Activated CD8-positive, alpha-beta memory T cell treated with anti-CD3 and anti-CD28 coated beads, Interleukin-2, amount 50 U/mL, for 4 hours (primary cell): Measurements from ENCODE around the gene FMN1.

Experiments
- DNase-seq: peaks from one replicate; pipeline ENCODE4 v3.0.0-alpha.2; 2020

The FMN1 gene

DNA sequence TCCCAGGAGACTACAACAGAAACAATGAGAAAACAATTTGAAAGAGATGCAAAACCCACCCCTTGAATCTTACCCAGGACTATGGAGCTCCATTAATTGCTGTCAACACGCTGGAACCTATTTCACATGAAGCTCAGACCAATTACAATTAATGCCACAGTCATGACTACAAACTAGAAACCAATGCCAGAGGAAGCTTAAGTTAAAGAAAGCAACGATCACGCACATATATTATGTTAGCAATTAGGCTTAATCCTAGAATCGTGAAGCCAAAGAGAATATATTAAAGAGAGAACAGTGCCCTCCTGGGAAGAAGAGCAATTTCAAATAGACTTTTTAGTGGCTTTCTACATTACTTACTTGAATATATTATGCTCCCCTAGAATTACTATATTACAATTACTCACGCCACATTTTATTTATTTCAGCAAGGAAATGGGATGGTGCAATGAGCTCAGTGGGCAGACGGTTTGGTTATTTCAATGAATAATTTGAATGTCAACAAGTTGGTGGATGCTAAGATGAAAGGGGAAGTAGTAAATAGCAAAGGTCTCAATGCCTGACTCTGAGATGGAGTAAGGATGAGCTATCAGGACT, 351.2 kb downstream of the FMN1 start:
- DNase-seq: no peak

DNA sequence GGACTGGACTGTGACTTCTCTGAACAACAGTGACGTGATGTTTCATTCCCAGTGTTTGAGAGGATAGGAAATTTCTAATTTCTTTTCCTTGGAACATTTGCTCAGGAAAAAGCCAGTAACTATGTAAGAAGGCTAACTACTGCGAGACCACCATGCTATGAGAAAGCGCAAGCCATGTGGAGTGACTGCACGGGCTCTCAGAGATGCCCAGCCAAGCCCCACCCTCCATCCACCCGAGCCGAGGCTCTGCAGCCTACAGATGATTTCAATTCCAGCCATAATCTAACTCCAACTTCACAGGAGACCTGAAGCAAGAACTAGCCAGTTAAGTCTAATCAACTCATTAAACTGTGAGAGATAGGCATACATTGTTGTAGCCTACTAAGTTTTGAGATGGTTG, 352.4 kb downstream of the FMN1 start:
- no peak for DNase-seq

DNA sequence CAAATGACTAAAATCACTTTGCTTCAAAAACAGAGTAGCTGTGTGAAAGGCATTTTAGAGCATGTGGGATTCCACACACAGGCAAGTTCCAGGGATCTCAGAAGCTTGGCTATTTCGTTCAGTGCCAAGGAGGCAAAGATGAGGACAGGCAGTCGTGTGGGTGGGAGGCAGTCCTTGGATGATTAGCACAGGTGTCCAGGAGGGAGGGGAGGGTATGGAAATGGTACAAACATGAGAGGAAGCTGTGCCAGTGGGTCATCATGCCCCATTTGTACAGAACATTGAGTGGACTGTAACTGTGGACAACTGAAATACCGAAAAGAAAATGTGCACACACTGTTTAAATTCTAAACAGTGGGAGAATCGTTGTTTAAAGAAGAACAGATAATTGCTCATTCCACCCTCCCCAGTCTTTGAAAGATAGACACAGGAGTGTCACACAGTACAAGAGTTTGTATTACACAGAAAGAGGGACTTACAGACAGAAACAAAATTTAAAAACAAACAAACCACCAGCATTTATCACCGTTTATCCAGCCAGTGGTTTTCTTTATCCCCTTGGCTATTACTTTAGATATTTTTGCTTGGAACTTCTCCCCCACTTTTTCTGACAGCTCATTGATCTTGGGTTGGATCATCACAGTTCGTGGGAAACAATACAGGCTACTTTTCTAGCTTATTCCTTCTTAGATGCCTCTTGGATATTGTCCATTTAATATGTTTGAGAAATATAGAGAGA, 353.8 kb downstream of the FMN1 start:
- DNase-seq: no peak

DNA sequence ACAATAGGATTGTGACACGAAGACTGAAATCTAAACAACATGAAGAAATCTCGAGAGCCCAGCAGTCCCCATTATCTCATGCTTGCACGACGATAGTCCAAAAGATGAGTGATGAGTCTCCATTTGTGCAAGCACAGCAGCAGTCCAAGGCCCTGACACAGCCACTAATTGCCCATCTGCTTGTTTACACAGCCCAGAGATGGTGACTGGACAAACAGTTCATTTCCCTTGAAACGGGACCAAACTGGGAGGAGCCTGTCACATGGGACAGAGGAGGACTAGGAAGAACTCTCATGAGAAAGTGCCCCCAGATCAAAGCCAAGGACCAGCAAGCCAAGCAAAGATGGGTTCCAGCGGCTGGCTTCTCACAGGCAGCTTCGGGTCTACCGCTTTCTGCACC, 355.7 kb downstream of the FMN1 start:
- DNase-seq: no peak

DNA sequence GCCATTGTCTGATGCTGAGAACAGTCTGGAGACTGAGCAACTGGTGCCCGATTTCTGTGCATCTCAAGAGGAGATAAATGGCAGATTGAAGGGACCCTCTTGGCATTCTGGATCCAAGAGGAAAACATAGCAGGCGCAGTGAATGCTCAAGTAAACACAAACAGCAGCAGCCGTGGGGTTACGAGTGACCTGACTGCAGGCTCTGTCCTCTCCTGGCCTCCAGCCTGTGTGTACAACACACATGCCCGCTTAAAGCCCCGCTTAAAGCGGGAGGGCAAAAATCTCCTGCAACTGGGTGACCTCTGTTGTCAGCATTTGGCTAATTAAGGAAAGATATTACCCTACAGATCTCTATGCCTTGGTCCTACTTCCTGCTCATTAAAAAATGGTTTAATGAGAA, 356.2 kb downstream of the FMN1 start:
- no peak for DNase-seq

DNA sequence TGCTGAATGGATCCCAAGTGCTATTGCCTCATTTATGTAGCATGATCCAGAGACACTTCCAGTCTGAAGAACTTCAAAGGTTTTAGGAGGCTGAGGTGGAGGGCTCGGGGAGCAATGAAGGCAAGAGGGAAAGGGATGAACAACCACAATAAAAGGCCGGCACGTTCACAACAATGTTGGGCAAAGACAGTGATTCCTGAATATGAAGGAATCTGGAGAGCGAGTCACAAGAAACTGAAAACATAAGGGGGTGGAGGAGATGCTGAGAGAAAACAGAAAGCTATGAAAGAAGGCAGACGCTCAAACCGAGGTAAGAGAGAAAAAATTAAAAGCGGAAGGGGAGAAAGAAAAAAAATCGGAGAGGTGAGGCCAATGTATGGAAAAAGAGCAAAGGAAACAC, 356.6 kb downstream of the FMN1 start:
- DNase-seq: no peak

DNA sequence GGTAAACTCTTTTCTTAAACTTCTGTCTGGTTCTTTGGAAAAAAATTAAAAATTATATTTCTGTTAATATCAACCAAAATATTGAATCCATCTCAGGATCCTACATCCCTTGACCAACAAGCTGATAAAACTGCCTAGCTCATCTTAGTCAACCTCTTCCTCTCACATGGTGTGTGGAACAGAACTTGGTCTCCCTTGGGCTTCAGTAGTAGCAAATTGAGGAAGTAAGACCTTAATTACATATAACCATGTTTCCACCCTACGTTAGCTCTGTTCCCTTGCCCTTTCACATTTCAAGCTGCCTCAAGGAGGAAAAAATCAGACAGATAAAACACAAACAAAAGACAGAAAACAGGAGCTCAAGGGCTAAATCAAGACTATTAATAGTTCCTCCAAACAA, 360.4 kb downstream of the FMN1 start:
- no peak for DNase-seq

DNA sequence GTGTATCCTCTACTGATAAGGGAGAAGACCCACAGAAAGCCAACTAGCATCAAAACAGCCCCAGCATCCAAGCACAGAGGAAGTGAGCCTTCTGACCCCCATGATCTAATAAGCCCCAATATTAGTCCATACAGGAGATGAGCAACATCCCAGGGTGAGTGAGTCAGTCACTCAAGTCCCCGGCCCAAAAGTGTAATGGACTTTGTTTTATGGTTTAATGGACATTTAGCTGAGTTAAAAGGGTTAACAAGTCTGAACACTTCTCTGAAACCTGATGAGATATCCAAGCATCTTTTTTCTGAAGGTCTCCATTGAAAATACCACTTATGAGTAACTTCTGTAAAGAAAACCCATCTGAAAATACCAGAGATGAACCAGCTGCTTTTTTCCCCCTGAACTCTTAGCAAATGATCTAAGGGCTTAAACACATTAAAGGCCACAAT, 361.1 kb downstream of the FMN1 start:
- DNase-seq: no peak

DNA sequence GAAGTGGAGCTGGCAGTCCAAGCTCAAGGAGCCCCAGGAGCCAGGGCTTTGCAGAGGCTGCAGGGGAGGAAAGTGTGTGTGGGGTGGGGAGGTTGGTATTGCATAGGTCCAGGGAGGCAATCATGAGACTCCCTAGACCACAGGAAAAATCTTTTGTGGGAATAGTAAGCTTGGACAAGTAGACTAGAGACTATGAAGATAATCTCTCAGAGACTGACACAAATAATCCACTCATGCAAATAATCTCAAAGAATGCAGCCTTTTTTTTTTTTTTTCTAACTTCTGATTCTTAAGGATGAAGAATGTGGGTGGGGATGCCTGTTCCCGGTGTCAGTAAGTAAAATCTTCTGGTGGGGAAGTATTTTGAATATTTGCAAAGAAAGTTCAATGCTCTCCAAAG, 363.0 kb downstream of the FMN1 start:
- no peak for DNase-seq

DNA sequence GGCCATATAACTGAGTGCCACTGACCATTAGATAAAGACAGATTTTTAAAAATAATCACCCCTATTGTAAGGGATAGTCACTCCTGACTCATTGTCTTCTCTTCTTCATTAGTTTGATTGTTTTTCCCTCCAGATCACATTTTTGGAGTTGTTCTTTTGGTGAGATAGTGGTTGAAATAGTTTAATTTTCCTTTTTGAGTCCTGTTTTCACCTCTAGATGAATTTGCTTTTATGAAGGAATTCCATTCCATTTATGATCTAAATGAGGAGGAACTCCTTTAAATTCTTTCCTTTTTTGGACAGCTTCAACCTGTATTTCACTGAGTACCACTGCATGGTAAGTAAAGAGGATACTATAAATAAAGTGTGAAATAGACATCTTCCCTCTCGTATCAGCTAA, 364.3 kb downstream of the FMN1 start:
- no peak for DNase-seq

DNA sequence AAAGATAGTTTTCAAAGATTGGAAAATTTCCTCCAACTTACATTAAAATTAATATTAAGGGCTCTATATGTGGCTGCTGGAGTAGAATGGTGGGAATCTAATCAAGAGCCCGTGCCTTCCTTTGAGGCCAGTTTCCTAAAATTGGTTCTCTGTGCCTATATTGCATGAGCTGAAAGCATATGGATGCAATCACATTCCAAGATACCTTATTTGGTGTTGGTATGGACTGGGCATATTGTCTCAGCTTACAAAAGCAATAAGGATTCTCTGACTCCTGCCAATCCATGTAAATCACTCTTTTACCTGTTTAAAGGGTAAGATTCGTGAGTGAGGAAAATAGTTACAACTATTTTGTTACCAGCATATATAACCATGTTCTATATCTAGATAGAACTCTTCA, 365.1 kb downstream of the FMN1 start:
- DNase-seq: no peak

DNA sequence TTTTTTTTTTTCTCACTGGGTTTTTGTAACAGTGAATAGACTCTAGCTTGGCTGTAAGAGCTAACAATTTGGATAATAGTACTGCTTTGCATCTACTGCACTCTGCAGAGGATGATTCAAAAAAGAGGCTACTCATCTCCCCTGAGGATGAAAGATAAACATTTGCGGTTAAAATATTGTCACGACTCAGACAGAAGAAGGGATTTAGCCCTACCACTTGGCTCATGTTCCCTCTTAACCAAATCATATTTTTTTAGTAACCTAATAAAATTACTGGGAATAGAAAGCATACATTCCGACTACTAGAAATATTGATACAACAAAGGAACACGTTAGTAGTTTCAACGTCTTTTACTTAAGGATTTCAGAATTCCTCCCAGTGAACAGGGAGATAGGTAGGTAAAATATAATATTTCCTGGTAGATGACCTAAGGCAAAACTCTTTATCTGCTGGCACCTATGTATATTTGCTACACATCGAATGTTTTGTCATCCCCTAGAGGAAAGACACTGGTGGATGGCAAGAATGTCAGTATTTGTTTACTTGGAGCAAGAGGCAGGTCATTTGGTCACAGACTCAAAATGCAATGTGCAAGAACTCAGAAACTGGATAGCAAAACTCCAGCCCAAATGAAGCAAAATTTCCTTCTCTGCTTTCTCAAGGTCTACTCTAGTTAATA, 365.9 kb downstream of the FMN1 start:
- no peak for DNase-seq

DNA sequence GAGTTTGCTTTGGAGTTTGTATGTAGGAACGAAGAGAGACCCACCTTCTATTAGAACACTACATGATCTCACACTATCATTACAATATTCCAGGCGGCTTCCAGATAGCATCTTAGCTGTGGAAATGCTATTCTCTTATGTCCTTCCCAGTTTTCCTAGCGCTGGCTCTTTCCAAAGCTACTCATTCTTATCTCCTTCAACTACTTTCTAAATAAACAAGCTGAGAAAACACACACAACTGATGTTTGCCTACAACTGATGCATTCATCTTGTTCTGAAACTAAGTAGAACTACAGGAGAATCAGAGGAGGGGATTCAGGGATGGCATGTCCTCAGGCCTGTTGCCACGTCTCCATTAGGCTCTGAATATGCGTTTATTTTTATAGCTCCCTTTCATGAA, 367.8 kb downstream of the FMN1 start:
- no peak for DNase-seq

DNA sequence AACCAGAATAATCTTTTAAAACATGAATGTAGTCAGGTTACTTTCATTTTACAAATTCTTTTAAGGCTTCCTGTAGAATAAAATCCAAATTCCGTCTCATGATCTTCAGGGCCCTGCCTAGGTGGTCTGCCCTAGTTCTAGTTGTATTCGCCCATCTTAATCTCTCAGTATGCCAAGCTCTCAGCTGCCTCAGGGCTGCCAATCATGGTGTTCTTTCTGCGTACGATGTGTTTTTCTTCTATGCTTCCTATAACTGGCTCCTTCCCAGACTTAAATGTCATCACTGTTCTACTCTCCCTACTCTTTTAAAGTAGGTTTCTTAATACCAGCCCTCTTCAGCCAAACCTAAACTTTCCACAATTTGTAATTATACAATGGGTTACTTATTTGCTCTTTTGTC, 369.3 kb downstream of the FMN1 start:
- DNase-seq: no peak

DNA sequence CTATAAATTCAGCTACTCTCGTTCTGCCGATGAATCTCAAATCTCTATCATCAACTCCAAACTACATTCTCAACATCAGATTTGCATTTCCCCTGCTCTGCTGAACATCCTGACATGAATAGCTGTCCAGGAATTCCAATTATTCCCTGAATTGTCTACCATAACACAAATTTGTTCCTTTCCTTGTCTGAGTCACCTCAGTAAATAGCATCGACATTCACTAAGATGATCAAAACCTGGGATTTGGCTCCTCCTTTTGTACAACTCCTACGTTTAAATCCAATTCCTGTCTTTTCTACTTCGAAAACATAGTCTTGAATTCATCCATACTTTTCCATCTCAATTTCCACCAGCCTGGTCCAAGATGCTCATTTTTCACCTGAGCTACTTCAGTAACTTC, 369.7 kb downstream of the FMN1 start:
- DNase-seq: no peak

DNA sequence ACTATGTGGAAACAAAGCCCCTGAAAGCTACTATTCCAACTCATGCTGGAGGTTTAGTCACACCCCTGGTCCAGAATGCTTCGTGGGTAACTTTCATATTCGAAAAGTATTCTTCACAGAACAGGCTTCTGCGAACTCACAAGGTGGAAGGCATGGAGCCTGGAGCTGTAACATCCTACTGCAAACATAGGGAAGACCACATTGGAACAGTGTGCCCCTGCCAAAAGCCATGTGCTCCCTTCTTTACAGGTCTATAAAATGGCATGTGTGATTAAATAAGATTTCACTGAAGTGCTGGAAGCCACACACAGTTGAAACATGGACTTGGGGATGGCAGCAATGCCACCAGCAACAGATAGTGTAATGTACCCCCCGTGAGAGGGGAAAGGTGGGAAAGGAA, 370.8 kb downstream of the FMN1 start:
- no peak for DNase-seq

DNA sequence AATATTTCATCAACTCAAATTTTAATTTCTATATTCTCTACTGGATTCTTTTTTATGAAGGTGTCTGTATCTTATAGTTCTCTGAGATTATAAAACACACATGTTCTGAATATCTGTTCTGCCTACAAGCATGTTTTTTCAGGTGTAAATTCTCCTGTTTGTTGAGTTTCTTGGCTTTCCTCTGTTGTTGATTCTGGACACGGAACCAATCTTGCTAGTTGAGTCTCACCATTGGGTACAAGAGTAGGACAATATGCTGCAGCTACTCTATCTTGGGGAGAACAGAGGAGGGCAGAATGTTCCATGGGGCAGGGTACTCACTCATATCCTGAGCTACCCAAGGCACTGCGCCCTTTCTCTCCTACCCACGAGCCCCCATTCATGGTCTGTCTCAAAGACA, 371.8 kb downstream of the FMN1 start:
- no peak for DNase-seq

DNA sequence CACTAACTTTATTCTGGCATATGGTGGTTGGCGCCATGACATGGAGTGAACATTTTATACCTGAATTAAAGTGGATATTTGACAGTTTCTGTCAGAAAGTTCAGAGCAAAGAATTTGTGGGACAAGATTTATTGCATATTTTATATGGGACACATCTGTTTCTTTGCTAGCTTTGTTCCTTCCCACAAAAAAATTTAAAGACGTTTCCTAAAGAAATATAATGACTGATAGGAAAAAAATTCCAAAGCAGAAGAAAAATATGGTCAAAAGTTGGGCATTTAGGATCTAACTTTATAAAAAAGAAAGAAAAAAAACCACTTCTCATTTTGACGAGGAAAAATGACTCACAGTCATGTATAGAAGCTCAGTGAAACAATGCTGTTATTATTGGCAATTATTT, 375.1 kb downstream of the FMN1 start:
- no peak for DNase-seq

DNA sequence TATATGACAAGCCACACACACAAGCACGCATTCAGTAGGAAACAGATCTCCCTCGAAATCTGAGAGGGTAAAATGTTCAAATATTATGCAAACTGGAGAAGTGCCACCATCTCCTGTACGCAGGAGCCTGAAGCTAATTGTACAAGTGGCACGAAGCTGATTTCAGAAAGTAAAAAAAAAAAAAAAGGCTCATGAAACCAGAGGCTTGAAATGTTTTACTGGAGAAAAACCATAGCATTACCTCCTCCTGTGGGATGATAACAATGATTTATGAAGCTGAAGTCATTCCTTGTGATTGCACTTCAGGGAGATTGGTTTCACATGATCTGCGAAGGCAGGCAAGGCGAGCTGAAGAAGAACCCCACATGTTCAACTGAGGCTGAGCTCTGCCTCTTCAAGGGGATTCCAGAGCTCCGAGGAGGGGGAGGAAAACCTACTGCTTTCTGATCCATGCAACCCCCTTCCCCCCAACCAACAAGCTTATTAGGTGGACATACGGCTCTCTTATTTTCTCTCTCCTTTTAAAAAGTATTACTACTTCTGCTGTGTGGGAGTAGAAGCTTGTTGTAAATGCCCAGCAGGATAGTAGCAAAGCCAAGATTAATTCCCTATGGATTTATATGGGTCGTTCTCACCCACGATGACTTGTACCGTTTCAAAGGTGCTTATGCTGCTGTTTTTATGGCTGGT, 375.6 kb downstream of the FMN1 start:
- no peak for DNase-seq

DNA sequence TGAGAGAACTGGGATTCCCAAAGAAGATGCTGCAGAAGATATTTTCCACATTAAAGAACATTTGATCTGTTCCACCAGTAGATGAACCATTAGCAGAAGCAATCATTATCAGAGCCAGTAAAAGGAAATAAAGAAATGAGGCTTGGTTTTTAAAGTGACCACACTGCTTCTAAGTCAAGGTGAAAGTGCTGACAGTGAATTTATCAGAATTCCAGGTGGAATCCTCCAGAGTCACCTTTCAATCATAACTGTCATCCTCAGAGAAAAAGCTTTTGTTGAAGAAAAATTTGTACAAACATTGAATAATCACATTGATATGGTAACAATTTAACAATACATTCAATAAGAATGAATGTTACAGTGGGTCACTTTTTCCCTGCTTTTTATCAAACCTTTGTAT, 376.9 kb downstream of the FMN1 start:
- no peak for DNase-seq

DNA sequence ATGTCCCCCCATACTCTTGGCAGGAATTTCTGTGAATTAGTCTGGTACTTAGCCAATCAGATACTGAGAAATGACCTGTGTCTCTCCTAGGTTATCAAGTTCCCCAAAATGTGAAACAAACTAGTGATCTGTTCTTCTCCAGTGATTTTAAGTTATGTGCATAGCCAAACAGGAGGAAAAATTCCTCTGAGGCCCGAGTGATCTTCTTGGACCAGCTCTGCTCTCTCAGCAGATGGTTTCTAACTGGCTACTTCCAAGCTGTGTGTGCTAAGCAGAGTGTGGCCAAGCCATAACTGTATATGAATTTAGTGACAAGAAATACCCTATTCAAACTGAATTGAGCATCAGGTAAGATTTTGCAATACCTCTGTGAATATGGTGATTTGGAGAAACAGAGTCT, 387.2 kb downstream of the FMN1 start:
- no peak for DNase-seq

DNA sequence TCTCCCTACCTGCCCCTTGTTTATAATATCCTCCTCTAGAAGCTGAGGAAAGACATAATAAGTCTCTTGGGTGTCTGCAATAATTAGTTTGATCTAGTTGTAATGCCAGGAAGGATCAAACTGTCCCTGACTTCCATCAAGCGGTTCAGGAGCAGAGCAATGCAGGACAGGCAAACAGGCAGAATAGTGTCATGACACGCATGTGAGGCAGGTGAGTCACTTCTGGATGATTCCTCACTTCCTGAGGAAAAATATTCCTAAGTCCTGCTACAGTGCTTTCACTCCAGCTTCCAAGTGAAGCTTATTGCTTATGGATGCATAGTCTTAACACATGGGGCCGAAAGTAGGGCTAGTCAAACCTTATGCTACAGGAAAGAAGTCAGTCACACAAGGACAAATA, 390.9 kb downstream of the FMN1 start:
- no peak for DNase-seq

DNA sequence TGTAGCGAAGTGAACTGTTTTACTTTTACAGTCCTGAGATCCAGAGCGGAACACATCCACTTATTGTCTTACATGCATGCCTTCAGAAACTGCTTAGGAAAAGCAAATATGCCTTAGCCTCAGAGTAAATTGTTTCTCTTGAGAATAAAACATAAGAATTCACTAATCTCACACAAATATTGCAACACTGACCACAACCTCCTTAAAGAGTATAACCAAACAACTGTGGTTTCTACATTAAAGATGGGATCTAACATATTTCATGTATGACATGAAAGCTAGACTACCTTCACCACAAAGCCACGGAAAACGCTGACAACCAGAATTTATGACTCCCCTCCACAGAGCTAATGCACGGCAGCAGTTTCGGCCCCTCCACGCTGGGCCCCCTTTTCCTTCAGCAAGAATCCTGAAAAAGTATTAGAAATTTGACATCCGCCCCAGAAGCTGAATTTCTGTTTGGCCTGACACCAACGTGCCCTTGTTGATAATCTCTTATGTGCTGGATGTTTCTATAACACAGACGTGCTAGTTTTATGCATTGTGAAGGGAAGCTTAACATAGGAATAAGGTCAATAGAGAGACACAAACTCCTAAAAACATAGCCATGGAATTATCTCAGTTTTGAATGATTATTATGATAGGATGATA, 392.1 kb downstream of the FMN1 start:
- DNase-seq: no peak
